Erythroblast (primary cell): ENCODE measurements around the gene EPSTI1.

Experiments
- DNase-seq, 2 experiments: peaks; one replicate each; lab custom pipeline; 2025; lab: John Stamatoyannopoulos, UW
- GATA1 ChIP-seq: IDR thresholded peaks from 2 replicates; pipeline ENCODE4 v1.6.1; 2011; ENCODE audit warnings: low read depth, mild to moderate bottlenecking, control low read depth, low read length, moderate library complexity
- POLR2A ChIP-seq: IDR thresholded peaks from 2 replicates; pipeline ENCODE4 v1.6.1; 2011; ENCODE audit warnings: mild to moderate bottlenecking, low read length

Gene EPSTI1

DNA sequence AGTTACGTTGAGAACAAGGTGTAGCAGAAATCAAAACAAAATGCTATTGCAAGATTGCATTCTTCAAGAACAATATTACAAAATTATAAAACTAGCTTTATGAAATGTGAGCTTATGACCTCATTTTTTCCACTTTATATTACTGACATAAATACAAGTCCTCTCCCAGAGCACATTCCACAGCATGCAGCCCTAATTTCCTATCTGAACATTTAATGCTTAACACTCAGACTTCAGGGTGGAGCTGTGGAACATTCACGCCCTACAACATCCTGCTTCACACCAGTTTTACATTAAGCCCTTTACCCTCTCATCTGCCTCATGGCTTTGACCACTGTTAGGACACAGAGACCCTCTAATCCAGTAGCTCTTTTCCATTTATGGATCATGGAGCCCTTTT lies 65.5 kb downstream of the EPSTI1 start:
- TF ChIP-seq GATA1: no peak
- no peak for TF ChIP-seq POLR2A

DNA sequence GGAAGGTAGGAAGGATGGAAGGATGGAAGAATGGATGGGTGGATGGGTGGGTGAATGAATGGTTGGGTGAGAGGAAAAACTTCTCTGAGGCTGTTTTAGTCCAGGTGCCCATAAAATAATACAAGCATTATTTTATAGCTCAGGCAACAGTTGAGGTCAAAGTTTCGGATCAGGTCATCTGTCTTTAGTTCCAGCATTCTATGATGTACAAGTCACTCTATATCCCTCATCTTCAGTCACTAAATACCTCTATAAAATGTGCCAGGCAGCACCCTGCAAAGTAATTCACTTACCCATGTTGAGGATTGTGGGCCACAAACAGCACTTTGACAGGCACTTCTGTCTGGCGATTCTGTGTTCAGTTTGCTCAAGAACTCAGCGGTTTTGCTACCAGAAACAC lies 66.0 kb downstream of the EPSTI1 start:
- DNase-seq: no peak

More for the DNA sequence above, 65.5 kb downstream of the EPSTI1 start:
- no peak for DNase-seq

GRCh38 chr13:42925626-42926025 lies 66.4 kb downstream of the EPSTI1 start:
- TF ChIP-seq POLR2A: no peak
- TF ChIP-seq GATA1: no peak
- DNase-seq: no peak

More for the DNA sequence above, 66.0 kb downstream of the EPSTI1 start:
- no peak for TF ChIP-seq POLR2A
- no peak for TF ChIP-seq GATA1

DNA sequence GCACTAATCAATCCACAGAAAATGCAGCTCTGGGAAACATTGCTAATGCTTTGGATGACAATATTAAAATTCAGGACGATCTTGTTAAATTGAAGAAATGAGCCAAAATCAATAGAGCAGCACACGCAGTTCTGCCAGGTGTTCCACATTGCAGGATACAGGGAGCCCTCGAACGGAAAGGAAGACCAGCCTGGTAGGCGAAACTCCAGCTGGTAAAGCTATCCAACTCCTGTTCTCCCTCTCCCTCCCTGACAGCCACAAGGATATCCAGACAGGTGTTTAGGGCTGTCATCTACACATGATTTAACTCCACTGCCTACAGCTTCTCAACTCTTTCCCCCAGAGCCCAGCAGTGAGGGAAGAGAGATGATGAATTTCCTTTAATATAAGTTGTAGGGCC lies 67.7 kb downstream of the EPSTI1 start:
- TF ChIP-seq POLR2A (no peak), GATA1 (no peak)

DNA sequence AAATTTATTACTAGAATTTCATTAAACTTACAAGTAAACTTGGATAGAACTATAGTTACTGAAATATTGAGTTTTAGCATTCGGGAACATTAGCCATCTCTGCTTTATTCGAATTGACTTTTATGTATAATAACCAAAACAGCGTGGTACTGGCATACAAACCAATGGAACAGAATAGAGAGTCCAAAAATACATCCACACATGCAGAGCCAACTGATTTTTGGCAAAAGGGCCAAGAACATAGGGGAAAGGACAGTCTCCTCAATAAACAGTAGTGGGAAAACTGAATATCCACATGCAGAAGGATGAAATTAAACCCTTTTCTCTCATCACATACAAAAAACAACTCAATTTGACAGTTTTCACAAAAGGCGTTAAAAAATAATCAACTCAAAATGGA lies 84.3 kb downstream of the EPSTI1 start:
- DNase-seq: no peak
- TF ChIP-seq POLR2A: no peak
- no peak for TF ChIP-seq GATA1

More for the DNA sequence above, 67.7 kb downstream of the EPSTI1 start:
- DNase-seq: no peak

DNA sequence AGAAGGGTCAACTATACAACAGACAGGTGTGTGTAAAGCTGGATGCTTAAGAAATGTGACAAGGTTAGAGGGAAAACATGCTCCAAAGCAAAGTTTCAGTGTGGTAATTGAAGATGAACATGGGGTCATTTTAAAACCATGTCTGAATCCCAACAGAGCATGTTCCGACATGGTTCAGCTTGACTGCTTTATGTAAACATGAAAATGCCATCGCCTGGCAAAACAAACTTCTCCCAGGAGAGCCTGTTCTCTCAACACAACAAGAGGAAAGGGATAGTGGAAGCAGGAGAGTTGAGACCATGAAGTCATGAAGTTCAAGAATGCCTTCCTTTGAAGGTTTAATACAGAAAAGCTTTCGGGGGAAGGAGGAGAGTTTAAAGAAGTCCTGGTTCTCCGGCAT lies 85.8 kb downstream of the EPSTI1 start:
- DNase-seq: no peak
- TF ChIP-seq GATA1: no peak
- TF ChIP-seq POLR2A: no peak

- no peak for DNase-seq
- no peak for TF ChIP-seq POLR2A
- no peak for TF ChIP-seq GATA1
Measured at GRCh38 chr13:42905579-42905978, 86.5 kb downstream of the EPSTI1 start.

GRCh38 chr13:42899266-42899665 lies 92.8 kb downstream of the EPSTI1 start:
- no peak for DNase-seq
- TF ChIP-seq GATA1 (no peak), POLR2A (no peak)

DNA sequence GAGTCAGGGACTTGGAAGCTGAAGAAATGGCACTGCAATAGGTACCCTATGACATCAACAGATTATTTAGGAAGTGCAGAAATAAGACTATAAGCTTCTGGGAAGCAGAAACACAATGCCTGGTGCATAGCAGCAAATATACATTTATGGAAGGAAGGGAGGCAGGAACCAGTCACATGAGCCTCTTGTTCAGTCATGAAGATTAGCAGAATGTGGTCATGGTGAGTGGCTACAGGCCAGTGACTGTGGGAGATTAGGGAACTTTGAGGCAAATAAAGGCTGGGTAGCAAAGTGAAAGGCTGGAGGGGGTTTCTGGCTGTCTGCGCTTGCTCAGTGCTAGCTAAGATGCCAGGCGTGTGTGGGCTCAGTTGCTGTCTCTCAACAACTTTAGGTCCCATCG lies 96.3 kb downstream of the EPSTI1 start:
- DNase-seq: no peak
- no peak for TF ChIP-seq POLR2A
- TF ChIP-seq GATA1: no peak

DNA sequence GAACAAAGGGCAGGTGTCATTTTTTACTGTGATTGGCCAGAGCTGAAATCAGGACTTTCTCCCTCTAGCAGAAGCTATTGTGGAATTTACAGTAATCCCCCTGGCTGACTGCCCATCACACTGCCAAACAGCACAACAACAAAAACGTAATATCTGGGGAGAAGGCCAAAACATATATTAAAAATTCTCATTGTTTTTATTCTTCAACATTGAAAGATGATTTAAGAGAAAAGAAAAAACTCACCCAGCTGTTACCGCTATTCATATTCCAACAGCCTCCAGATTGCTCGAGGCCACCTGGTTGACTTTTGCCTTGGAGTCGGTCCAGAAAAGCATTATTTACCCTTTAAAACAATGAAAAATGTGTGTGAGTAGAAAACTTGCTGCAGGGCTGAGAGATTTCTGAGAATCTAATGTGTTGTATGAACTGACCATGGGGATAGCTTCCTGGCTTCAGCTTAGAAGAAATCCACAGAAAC lies 97.2 kb downstream of the EPSTI1 start:
- DNase-seq: no peak
- TF ChIP-seq GATA1: no peak
- no peak for TF ChIP-seq POLR2A

GRCh38 chr13:42893214-42893671 lies 98.8 kb downstream of the EPSTI1 start:
- TF ChIP-seq GATA1: no peak
- no peak for TF ChIP-seq POLR2A
- no peak for DNase-seq

- TF ChIP-seq POLR2A (no peak), GATA1 (no peak)
- no peak for DNase-seq
Measured at GRCh38 chr13:42892760-42893159, 99.3 kb downstream of the EPSTI1 start.

DNA sequence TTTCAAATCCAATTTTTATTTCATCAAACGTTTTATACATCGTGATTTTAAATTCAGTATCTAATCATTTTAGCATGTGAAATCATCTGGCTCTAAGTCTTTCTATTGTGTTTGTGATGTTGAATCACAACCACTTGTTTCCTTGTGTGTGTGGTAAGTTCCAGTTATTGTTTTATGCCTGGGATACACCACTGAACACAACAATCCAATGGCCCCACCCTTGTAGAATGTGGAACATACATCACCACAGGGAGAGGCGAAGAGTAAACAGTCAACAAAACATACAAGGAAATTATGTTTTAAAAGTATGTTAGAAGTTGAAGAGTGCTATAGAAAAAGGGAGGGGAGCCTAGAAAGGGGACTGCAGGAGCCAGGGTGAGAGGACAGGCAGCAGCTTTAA lies 100.5 kb downstream of the EPSTI1 start:
- TF ChIP-seq POLR2A: no peak
- TF ChIP-seq GATA1: no peak
- DNase-seq: no peak

- no peak for DNase-seq
- TF ChIP-seq POLR2A (no peak), GATA1 (no peak)
Measured at GRCh38 chr13:42885325-42885724, 106.7 kb downstream of the EPSTI1 start.

DNA sequence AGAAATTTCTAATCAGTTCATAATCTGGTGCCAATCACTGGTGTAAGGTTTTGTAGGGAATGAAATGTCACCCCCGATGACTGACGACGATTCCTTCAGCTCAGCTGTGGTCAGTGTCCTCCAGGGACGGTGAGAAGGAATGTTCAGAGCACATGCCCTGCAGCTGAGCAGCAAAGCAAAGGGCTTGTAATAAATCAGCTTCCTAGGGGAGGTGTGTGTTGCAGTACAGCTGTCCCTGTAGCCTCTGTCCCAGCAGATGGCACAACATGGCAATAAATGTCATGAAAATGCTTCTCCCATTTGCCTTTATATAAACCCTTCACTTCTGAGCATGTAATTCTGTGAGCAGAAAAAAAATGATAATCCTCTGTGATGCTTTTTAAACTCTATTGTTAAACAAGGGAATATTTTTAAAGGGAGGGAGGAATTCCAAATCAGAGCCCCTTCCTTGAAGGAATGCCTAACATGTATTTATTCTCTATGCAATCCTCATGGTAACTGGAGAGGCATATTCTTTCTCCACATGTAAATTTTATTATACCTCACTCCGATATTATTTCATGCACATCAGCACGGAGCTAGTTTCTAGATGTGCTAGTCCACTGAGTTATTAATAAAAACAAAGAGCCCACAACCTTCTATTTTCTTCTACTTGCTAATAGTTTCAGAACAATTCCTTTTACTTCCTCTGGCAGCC lies 108.1 kb downstream of the EPSTI1 start:
- no peak for DNase-seq
- TF ChIP-seq GATA1: no peak
- no peak for TF ChIP-seq POLR2A

DNA sequence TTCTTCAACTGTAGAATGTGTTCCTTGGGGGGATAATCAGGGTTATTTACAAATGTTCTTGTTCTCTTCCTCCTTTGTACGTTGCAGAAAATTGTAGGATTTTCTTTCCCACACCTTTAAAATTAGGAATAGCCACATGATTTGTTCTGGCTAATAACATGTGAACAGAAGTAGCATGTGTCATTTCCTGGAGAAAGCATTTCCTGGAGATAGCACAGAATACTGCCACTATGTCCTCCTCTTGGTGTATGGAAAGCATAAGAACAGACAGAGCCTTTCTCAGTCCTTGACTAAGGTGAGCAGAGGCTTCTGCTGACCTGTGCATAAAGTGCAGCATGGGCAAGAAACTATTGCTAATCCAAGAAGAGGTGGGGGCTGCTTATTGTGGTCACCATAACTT lies 108.9 kb downstream of the EPSTI1 start:
- DNase-seq: no peak

More for the DNA sequence above, 108.9 kb downstream of the EPSTI1 start:
- TF ChIP-seq POLR2A: no peak
- TF ChIP-seq GATA1: no peak
